Dendritic cell treated with granulocyte-macrophage colony-stimulating factor and Interleukin-4, amounts not matched to agents 40 ng/mL and 50 ng/mL, for 4 days (primary cell): ENCODE measurements around the gene ATP7B.
"Not testable (repeated sequence)": the region's sequence is repeated elsewhere in the genome, so short reads cannot be mapped to it uniquely, and the experiment has no call there.

Experiments
- H3K27ac Mint-ChIP-seq: one replicate; pipeline ENCODE4 v1.8.0; 2022; ENCODE audit warnings: mild to moderate bottlenecking, mixed read lengths
- H3K27me3 Mint-ChIP-seq: one replicate; pipeline ENCODE4 v1.8.0; 2022; ENCODE audit warnings: mild to moderate bottlenecking, mixed read lengths
- H3K36me3 Mint-ChIP-seq: one replicate; pipeline ENCODE4 v1.8.0; 2022; ENCODE audit warnings: low read depth, mixed read lengths
- H3K4me1 Mint-ChIP-seq: one replicate; pipeline ENCODE4 v1.8.0; 2022; ENCODE audit warnings: low read depth, mixed read lengths
- H3K4me3 Mint-ChIP-seq: one replicate; pipeline ENCODE4 v1.8.0; 2022; ENCODE audit warnings: mild to moderate bottlenecking, moderate library complexity, mixed read lengths
- H3K9me3 Mint-ChIP-seq: one replicate; pipeline ENCODE4 v1.8.0; 2022; ENCODE audit warnings: mixed read lengths
- intact Hi-C: fragments of 100-400 bp; cut with micrococcal nuclease; formaldehyde crosslinking; loops from one replicate; pipeline ENCODE4 v1.15.0; 2022

The ATP7B gene

GRCh38 chr13:51909265-51909664, 102.0 kb downstream of the ATP7B start:
- H3K9me3 Mint-ChIP-seq, H3K4me1 Mint-ChIP-seq, H3K36me3 Mint-ChIP-seq, H3K27ac Mint-ChIP-seq, H3K27me3 Mint-ChIP-seq, intact Hi-C loops, H3K4me3 Mint-ChIP-seq: not testable (repeated sequence)

GRCh38 chr13:51907040-51907732, 104.1 kb downstream of the ATP7B start:
- no peaks in the 10 kb centered on the region for H3K9me3 Mint-ChIP-seq
- H3K36me3 Mint-ChIP-seq, result no peaks in the 10 kb centered on the region
- no peak overlapping the region for H3K27ac Mint-ChIP-seq
- no peak overlapping the region for H3K4me3 Mint-ChIP-seq
- no peaks in the 10 kb centered on the region for H3K27me3 Mint-ChIP-seq
- intact Hi-C loops, result no loop called here
- no peaks in the 10 kb centered on the region for H3K4me1 Mint-ChIP-seq

GRCh38 chr13:51906581-51906980, 104.7 kb downstream of the ATP7B start:
- intact Hi-C loops, result no loop called here
- no peak overlapping the region for H3K4me3 Mint-ChIP-seq

GRCh38 chr13:51905787-51906186, 105.5 kb downstream of the ATP7B start:
- intact Hi-C loops, result no loop called here
- Mint-ChIP-seq H3K27ac (no peak overlapping the region), H3K9me3 (no peaks in the 10 kb centered on the region), H3K36me3 (no peaks in the 10 kb centered on the region), H3K4me3 (no peak overlapping the region), H3K27me3 (peaks cover 2% of the 10 kb centered on the region), H3K4me1 (no peaks in the 10 kb centered on the region)

More at GRCh38 chr13:51906581-51906980, 104.7 kb downstream of the ATP7B start:
- H3K9me3 Mint-ChIP-seq, result no peaks in the 10 kb centered on the region
- H3K4me1 Mint-ChIP-seq, result no peaks in the 10 kb centered on the region
- no peak overlapping the region for H3K27ac Mint-ChIP-seq
- peaks cover 1% of the 10 kb centered on the region for H3K27me3 Mint-ChIP-seq
- H3K36me3 Mint-ChIP-seq, result no peaks in the 10 kb centered on the region

- no peaks in the 10 kb centered on the region for H3K9me3 Mint-ChIP-seq
- no peaks in the 10 kb centered on the region for H3K36me3 Mint-ChIP-seq
- H3K27me3 Mint-ChIP-seq, result peaks cover 2% of the 10 kb centered on the region
- H3K4me1 Mint-ChIP-seq, result no peaks in the 10 kb centered on the region
- no peak overlapping the region for H3K4me3 Mint-ChIP-seq
- H3K27ac Mint-ChIP-seq, result no peak overlapping the region
- intact Hi-C loops, result no loop called here
Measured at GRCh38 chr13:51902776-51903175, 108.5 kb downstream of the ATP7B start.

- intact Hi-C loops, result no loop called here
- Mint-ChIP-seq H3K4me3 (no peak overlapping the region), H3K36me3 (no peaks in the 10 kb centered on the region), H3K27ac (no peak overlapping the region), H3K27me3 (peaks cover 5% of the 10 kb centered on the region), H3K4me1 (no peaks in the 10 kb centered on the region), H3K9me3 (no peaks in the 10 kb centered on the region)
Measured at GRCh38 chr13:51900471-51900870, 110.8 kb downstream of the ATP7B start.

- no peak overlapping the region for H3K4me3 Mint-ChIP-seq
- intact Hi-C loops, result loop anchor here (1.0 to 5.0 kb wide), 2 partner anchors 231 to 306 kb away; no protein-coding TSS in a partner anchor
- no peaks in the 10 kb centered on the region for H3K9me3 Mint-ChIP-seq
- no peaks in the 10 kb centered on the region for H3K4me1 Mint-ChIP-seq
- H3K27me3 Mint-ChIP-seq, result peaks cover 5% of the 10 kb centered on the region
- no peaks in the 10 kb centered on the region for H3K36me3 Mint-ChIP-seq
- H3K27ac Mint-ChIP-seq, result no peak overlapping the region
Measured at GRCh38 chr13:51895906-51896888, 115.1 kb downstream of the ATP7B start.

- Mint-ChIP-seq H3K27ac (no peak overlapping the region), H3K9me3 (no peaks in the 10 kb centered on the region), H3K4me3 (no peak overlapping the region), H3K4me1 (no peaks in the 10 kb centered on the region), H3K27me3 (peaks cover 6% of the 10 kb centered on the region), H3K36me3 (no peaks in the 10 kb centered on the region)
- intact Hi-C loops, result no loop called here
Measured at GRCh38 chr13:51894239-51894638, 117.0 kb downstream of the ATP7B start.

- Mint-ChIP-seq H3K27ac (no peak overlapping the region), H3K4me1 (no peaks in the 10 kb centered on the region)
- intact Hi-C loops, result no loop called here
Measured at GRCh38 chr13:51892657-51893056, 118.6 kb downstream of the ATP7B start.

GRCh38 chr13:51887468-51887867, 123.8 kb downstream of the ATP7B start:
- H3K9me3 Mint-ChIP-seq, result peaks cover 11% of the 10 kb centered on the region
- H3K27ac Mint-ChIP-seq, result no peak overlapping the region
- intact Hi-C loops, result no loop called here
- H3K27me3 Mint-ChIP-seq, result peaks cover 1% of the 10 kb centered on the region
- H3K36me3 Mint-ChIP-seq, result no peaks in the 10 kb centered on the region
- no peak overlapping the region for H3K4me3 Mint-ChIP-seq
- H3K4me1 Mint-ChIP-seq, result no peaks in the 10 kb centered on the region

More at GRCh38 chr13:51892657-51893056, 118.6 kb downstream of the ATP7B start:
- H3K9me3 Mint-ChIP-seq, result no peaks in the 10 kb centered on the region
- peaks cover 6% of the 10 kb centered on the region for H3K27me3 Mint-ChIP-seq
- H3K4me3 Mint-ChIP-seq, result no peak overlapping the region
- no peaks in the 10 kb centered on the region for H3K36me3 Mint-ChIP-seq

- H3K27ac Mint-ChIP-seq, result no peak overlapping the region
- H3K27me3 Mint-ChIP-seq, result peaks cover 1% of the 10 kb centered on the region
Measured at GRCh38 chr13:51885651-51886050, 125.6 kb downstream of the ATP7B start.

GRCh38 chr13:51883226-51883600, 128.0 kb downstream of the ATP7B start:
- no peaks in the 10 kb centered on the region for H3K4me1 Mint-ChIP-seq
- no peaks in the 10 kb centered on the region for H3K36me3 Mint-ChIP-seq
- intact Hi-C loops, result no loop called here
- H3K27ac Mint-ChIP-seq, result no peak overlapping the region
- H3K9me3 Mint-ChIP-seq, result peaks cover 11% of the 10 kb centered on the region
- H3K4me3 Mint-ChIP-seq, result no peak overlapping the region
- no peaks in the 10 kb centered on the region for H3K27me3 Mint-ChIP-seq

More at GRCh38 chr13:51885651-51886050, 125.6 kb downstream of the ATP7B start:
- Mint-ChIP-seq H3K9me3 (peaks cover 11% of the 10 kb centered on the region), H3K36me3 (no peaks in the 10 kb centered on the region), H3K4me3 (no peak overlapping the region), H3K4me1 (no peaks in the 10 kb centered on the region)
- intact Hi-C loops, result no loop called here
